OCI-LY3 (cell line): Measurements from ENCODE around the gene ADM5.

Experiments used
- EZH2phosphoT487 ChIP-seq: fragments of 200-600 bp; shearing (Covaris generic); IDR thresholded peaks from 2 replicates; pipeline ENCODE4 v1.6.1; 2018; ENCODE audit warnings: antibody characterized with exemption, mixed run types, low read depth
- TF ChIP-seq, protein P1 (sequence below): fragments of 200-600, 300-600 bp; sonication (generic); IDR thresholded peaks from 2 replicates; pipeline ENCODE4 v1.5.1; 2014; ENCODE audit warnings: antibody characterized with exemption, low read length, low read depth

- TF ChIP-seq, protein P1, sequence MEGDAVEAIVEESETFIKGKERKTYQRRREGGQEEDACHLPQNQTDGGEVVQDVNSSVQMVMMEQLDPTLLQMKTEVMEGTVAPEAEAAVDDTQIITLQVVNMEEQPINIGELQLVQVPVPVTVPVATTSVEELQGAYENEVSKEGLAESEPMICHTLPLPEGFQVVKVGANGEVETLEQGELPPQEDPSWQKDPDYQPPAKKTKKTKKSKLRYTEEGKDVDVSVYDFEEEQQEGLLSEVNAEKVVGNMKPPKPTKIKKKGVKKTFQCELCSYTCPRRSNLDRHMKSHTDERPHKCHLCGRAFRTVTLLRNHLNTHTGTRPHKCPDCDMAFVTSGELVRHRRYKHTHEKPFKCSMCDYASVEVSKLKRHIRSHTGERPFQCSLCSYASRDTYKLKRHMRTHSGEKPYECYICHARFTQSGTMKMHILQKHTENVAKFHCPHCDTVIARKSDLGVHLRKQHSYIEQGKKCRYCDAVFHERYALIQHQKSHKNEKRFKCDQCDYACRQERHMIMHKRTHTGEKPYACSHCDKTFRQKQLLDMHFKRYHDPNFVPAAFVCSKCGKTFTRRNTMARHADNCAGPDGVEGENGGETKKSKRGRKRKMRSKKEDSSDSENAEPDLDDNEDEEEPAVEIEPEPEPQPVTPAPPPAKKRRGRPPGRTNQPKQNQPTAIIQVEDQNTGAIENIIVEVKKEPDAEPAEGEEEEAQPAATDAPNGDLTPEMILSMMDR: no peak
- no peak for TF ChIP-seq EZH2phosphoT487
These were observed 50.5 kb downstream of the ADM5 start for GRCh38 chr19:49739933-49740332.
